ENCODE measurements around the gene HIRA.

HIRA gene

DNA sequence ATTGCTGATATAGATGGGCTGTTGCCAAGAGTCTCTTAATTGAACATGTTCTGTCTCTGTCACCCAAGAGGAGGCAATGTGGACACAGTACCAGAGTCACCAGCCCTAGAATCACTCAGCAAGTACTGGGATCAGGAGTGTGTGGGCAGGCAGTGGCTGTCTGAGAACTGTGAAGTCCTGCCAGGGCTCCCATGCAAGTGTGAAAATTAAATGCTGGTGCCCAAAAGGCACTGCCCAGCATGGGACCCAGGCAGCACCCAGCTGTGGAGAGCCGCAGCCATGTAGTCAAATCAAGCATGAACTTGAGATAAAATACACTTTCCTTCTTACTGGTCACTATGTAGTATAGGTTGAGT, 19.9 kb downstream of the HIRA start:
- Histone ChIP-seq H4K20me1 (ENCODE audit: low read depth, low read length) (no peaks in the 10 kb centered on the region), H3K9me2 (replicated peaks; ENCODE audit: insufficient read depth, low read length) (no peaks in the 10 kb centered on the region), H3K27ac (ENCODE audit: low read depth, low read length) (no peak overlapping the region), H3K4me3 (ENCODE audit: insufficient read depth, low read length, poor library complexity, severe bottlenecking) (no peak overlapping the region), H3F3A (ENCODE audit: insufficient read depth) (no peaks in the 10 kb centered on the region), H3K79me2 (ENCODE audit: insufficient read depth, low read length) (peaks cover 54% of the 10 kb centered on the region), H2AFZ (ENCODE audit: low read depth, low read length, severe bottlenecking) (no peak overlapping the region), H3K9ac (ENCODE audit: low read length) (no peak overlapping the region), H3K27me3 (ENCODE audit: low read length) (no peaks in the 10 kb centered on the region), H3K9me3 (ENCODE audit: insufficient read depth, low read length) (no peaks in the 10 kb centered on the region), H3K36me3 (ENCODE audit: low read length) (no peaks in the 10 kb centered on the region), H3K4me2 (ENCODE audit: low read depth, low read length, poor library complexity, severe bottlenecking) (no peak overlapping the region)
- no peak for TF ChIP-seq CTCF (IDR thresholded peaks at IDR 0.05; ENCODE audit: insufficient read depth, low read length, poor library complexity, severe bottlenecking)
- TF ChIP-seq EZH2phosphoT487 (conservative IDR thresholded peaks at IDR 0.05; ENCODE audit: low read length) = no peak

DNA sequence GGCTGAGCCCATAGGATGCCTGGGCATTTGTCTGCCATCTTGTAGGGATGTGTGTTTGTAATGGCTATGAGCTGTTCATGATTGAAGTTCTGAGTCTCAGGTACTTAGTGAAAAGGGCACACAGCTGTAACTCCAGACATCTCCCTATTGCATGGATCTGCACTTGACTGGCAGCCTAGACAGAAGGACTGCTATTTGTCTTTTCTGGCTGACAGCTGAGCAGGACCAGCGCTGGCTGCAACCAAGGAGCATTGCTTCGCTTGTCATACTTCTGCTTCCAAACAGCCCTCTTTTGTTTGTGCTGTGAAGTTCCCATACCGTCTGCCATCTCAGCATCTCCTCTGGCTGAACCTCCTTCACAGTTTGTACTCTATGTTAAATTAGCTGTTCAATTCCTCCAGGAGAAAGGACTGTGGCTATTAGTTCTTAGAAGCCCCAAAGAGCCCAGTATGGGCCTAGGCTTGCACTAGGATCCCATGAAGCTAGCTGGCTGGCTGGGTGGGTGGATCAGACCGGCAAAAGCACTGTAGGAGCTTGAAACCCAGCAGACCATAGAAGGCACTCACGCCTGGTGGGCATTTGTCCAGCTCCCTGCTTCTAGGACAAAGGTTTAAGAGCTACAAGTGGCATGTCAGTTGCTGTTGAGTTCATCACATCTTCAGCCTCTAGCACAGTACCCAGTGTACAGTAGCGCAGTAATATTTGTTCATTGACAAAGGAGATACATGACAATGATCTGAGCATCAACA, 20.4 kb downstream of the HIRA start:
- no peaks in the 10 kb centered on the region for H3F3A ChIP-seq (ENCODE audit: insufficient read depth)
- H4K20me1 ChIP-seq (ENCODE audit: low read depth, low read length) = no peaks in the 10 kb centered on the region
- no peak overlapping the region for H2AFZ ChIP-seq (ENCODE audit: low read depth, low read length, severe bottlenecking)
- no peaks in the 10 kb centered on the region for H3K9me3 ChIP-seq (ENCODE audit: insufficient read depth, low read length)
- H3K4me3 ChIP-seq (ENCODE audit: insufficient read depth, low read length, poor library complexity, severe bottlenecking) = no peak overlapping the region
- H3K4me2 ChIP-seq (ENCODE audit: low read depth, low read length, poor library complexity, severe bottlenecking) = no peak overlapping the region
- H3K9ac ChIP-seq (ENCODE audit: low read length) = no peak overlapping the region
- H3K36me3 ChIP-seq (ENCODE audit: low read length) = no peaks in the 10 kb centered on the region
- TF ChIP-seq CTCF (IDR thresholded peaks at IDR 0.05; ENCODE audit: insufficient read depth, low read length, poor library complexity, severe bottlenecking) (no peak), EZH2phosphoT487 (conservative IDR thresholded peaks at IDR 0.05; ENCODE audit: low read length) (no peak)
- no peak overlapping the region for H3K27ac ChIP-seq (ENCODE audit: low read depth, low read length)
- no peaks in the 10 kb centered on the region for H3K27me3 ChIP-seq (ENCODE audit: low read length)
- H3K9me2 ChIP-seq (replicated peaks; ENCODE audit: insufficient read depth, low read length) = no peaks in the 10 kb centered on the region
- H3K79me2 ChIP-seq (ENCODE audit: insufficient read depth, low read length) = peaks cover 48% of the 10 kb centered on the region

- H3K9ac ChIP-seq (ENCODE audit: low read length) = no peak overlapping the region
- H3K4me2 ChIP-seq (ENCODE audit: low read depth, low read length, poor library complexity, severe bottlenecking) = no peak overlapping the region
- no peak overlapping the region for H3K27ac ChIP-seq (ENCODE audit: low read depth, low read length)
- TF ChIP-seq CTCF (IDR thresholded peaks at IDR 0.05; ENCODE audit: insufficient read depth, low read length, poor library complexity, severe bottlenecking) = no peak
- TF ChIP-seq EZH2phosphoT487 (conservative IDR thresholded peaks at IDR 0.05; ENCODE audit: low read length) = no peak
- no peaks in the 10 kb centered on the region for H3K36me3 ChIP-seq (ENCODE audit: low read length)
- no peak overlapping the region for H3K4me3 ChIP-seq (ENCODE audit: insufficient read depth, low read length, poor library complexity, severe bottlenecking)
- no peak overlapping the region for H2AFZ ChIP-seq (ENCODE audit: low read depth, low read length, severe bottlenecking)
- no peaks in the 10 kb centered on the region for H3K9me3 ChIP-seq (ENCODE audit: insufficient read depth, low read length)
- no peaks in the 10 kb centered on the region for H3F3A ChIP-seq (ENCODE audit: insufficient read depth)
- no peaks in the 10 kb centered on the region for H3K9me2 ChIP-seq (replicated peaks; ENCODE audit: insufficient read depth, low read length)
- no peaks in the 10 kb centered on the region for H4K20me1 ChIP-seq (ENCODE audit: low read depth, low read length)
- H3K79me2 ChIP-seq (ENCODE audit: insufficient read depth, low read length) = peaks cover 21% of the 10 kb centered on the region
- H3K27me3 ChIP-seq (ENCODE audit: low read length) = no peaks in the 10 kb centered on the region
These were observed 23.6 kb downstream of the HIRA start for GRCh38 chr22:19407649-19408606.
